ENCODE data around the gene GPR55.

GRCh38 chr2:230951396-230951795, 26.4 kb upstream of the GPR55 start:
- no peak for TF ChIP-seq CTCF (IDR thresholded peaks at IDR 0.05)
- no peak for TF ChIP-seq EZH2 (IDR thresholded peaks at IDR 0.05; ENCODE audit: borderline replicate concordance, insufficient read depth, low read depth, low read length, poor library complexity, severe bottlenecking)

Data from B cell (primary cell).